Measurements from ENCODE around the gene STK38. TPM values are rescaled to one million over a fixed set of nuclear protein-coding genes. Genes with fewer than 3 reads are reported as not detected.
A peak's percentile ranks its signal among the peaks of the same experiment; 100 is the strongest.

STK38 gene
- total RNA-seq, 1 donor from 2014 or later, result 65.1 TPM

DNA sequence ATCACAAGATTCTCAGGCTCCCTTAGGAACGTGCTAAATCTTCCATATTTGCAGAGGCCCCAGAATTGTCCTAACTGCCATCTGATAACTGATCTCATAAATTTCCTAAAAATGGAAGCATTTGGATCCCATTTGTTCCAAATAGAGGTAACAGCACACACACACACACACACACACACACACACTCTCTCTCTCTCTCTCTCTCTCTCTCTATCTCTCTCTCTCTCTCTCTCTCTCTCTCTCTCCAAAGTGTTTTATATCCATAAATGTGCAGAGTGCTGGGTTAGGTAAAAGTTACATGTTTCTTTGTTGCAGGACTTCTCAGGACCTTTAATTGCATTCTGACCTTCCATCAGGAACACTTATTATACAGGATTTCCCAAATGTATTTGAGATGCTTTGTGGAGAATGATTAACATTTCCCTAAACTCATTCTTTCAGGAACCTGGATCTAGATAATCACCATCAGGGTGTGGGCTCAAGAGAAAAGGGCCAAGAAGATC lies 8.5 kb upstream of the STK38 start:
- no peaks in the 10 kb centered on the region for H3K36me3 Mint-ChIP-seq (ENCODE audit: low read depth)
- peak overlapping the region; percentile 63 for H3K27ac Mint-ChIP-seq (ENCODE audit: unreplicated experiment)
- H3K27me3 Mint-ChIP-seq (ENCODE audit: low read depth), result no peaks in the 10 kb centered on the region
- H3K9me3 Mint-ChIP-seq (ENCODE audit: low read depth), result no peaks in the 10 kb centered on the region
- peaks cover 7% of the 10 kb centered on the region for H3K4me1 Mint-ChIP-seq (ENCODE audit: low read depth)
- no peak overlapping the region for H3K4me3 Mint-ChIP-seq (ENCODE audit: unreplicated experiment)
- no peak for DNase-seq (ENCODE audit: low spot score)
- TF ChIP-seq, protein P1, sequence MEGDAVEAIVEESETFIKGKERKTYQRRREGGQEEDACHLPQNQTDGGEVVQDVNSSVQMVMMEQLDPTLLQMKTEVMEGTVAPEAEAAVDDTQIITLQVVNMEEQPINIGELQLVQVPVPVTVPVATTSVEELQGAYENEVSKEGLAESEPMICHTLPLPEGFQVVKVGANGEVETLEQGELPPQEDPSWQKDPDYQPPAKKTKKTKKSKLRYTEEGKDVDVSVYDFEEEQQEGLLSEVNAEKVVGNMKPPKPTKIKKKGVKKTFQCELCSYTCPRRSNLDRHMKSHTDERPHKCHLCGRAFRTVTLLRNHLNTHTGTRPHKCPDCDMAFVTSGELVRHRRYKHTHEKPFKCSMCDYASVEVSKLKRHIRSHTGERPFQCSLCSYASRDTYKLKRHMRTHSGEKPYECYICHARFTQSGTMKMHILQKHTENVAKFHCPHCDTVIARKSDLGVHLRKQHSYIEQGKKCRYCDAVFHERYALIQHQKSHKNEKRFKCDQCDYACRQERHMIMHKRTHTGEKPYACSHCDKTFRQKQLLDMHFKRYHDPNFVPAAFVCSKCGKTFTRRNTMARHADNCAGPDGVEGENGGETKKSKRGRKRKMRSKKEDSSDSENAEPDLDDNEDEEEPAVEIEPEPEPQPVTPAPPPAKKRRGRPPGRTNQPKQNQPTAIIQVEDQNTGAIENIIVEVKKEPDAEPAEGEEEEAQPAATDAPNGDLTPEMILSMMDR (IDR thresholded peaks at IDR 0.05), result no peak

DNA sequence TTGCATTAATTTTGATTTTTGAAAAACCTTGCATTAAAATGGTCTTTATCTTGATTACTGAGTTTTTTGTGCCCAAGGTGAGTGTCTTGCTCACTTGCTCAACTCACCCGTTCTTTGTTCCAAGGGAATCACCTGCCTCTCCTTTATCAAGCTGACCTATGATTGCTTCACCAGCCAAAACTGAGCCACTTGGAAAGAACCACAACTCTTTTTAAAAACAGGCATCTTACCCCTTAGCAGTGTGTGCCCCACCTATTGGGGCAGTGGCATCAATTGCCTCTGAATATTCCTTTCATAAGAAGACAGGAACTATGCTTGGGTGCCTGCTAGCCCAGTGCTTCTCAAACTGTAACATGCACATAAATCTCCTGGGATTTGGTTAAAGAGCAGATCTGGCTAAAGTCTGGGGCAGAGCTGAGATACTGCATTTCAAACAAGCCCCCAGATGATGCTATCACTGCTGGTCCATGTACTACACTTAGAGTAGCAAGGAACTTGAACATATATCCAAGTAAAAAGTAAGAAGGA lies 3.3 kb upstream of the STK38 start:
- DNase-seq (ENCODE audit: low spot score), result no peak
- TF ChIP-seq, protein P1 (IDR thresholded peaks at IDR 0.05), result no peak
- H3K27ac Mint-ChIP-seq (ENCODE audit: unreplicated experiment), result no peak overlapping the region
- H3K36me3 Mint-ChIP-seq (ENCODE audit: low read depth), result no peaks in the 10 kb centered on the region
- H3K4me1 Mint-ChIP-seq (ENCODE audit: low read depth), result peaks cover 16% of the 10 kb centered on the region
- no peaks in the 10 kb centered on the region for H3K9me3 Mint-ChIP-seq (ENCODE audit: low read depth)
- no peak overlapping the region for H3K4me3 Mint-ChIP-seq (ENCODE audit: unreplicated experiment)
- no peaks in the 10 kb centered on the region for H3K27me3 Mint-ChIP-seq (ENCODE audit: low read depth)

DNA sequence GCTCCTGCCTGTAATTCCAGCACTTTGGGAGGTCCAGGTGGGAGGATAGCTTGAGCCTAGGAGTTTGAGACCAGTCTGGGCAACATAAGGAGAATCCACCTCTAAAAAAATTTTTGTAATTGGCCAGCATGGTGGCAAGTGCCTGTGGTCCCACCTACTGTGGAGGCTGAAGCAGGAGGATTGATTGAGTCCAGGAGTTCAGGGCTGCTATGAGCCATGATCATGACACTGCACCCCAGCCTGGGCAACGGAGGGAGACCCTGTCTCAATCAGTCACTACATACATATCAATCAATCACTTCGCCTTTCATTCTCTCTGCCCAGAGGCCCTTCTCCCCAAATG lies 1.1 kb upstream of the STK38 start:
- Mint-ChIP-seq H3K4me1 (ENCODE audit: low read depth) (peaks cover 28% of the 10 kb centered on the region), H3K9me3 (ENCODE audit: low read depth) (no peaks in the 10 kb centered on the region), H3K27me3 (ENCODE audit: low read depth) (no peaks in the 10 kb centered on the region), H3K27ac (ENCODE audit: unreplicated experiment) (no peak overlapping the region), H3K4me3 (ENCODE audit: unreplicated experiment) (no peak overlapping the region), H3K36me3 (ENCODE audit: low read depth) (no peaks in the 10 kb centered on the region)
- peak; percentile 32 for DNase-seq (ENCODE audit: low spot score)
- TF ChIP-seq, protein P1 (IDR thresholded peaks at IDR 0.05), result no peak

DNA sequence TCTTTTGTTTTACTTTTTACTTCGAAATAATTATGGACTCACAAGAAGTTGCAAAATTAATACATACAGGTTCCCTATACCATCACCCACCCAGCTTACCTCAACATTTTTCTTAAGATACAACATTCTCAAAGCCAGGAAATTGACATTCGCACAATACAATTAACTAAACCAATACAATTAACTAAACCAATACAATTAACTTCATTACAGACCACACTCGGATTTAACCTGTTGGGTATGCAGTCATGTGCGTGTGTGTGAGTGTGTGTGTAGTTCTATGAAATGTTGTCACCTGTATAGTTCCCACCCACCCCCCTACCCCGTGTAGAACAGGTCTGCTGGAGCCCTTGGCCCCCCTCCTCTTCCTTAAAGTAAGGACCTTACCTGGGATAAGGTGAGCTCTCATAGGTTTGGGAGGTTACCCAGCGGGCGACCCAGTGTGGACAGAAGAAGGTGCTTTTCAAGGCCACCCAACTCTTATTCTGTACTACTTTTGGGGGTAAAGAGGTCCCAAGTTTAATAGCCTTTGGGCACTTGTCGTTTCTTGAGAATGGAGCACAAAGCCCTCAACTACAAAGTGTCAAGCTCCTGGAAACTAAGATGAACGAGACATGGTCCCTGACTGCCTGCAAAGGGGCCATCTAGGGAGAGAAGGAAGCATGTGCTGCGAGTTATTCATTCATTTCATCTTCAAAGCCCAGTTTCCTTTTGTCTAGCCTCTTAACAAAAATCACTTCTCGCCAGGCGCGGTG lies 544 bp upstream of the STK38 start:
- H3K9me3 Mint-ChIP-seq (ENCODE audit: low read depth), result no peaks in the 10 kb centered on the region
- H3K4me1 Mint-ChIP-seq (ENCODE audit: low read depth), result peaks cover 31% of the 10 kb centered on the region
- TF ChIP-seq, protein P1 (IDR thresholded peaks at IDR 0.05), result no peak
- DNase-seq (ENCODE audit: low spot score), result peak; percentile 32
- H3K27ac Mint-ChIP-seq (ENCODE audit: unreplicated experiment), result peak overlapping the region; percentile 64
- no peaks in the 10 kb centered on the region for H3K36me3 Mint-ChIP-seq (ENCODE audit: low read depth)
- H3K4me3 Mint-ChIP-seq (ENCODE audit: unreplicated experiment), result peak overlapping the region; percentile 92
- no peaks in the 10 kb centered on the region for H3K27me3 Mint-ChIP-seq (ENCODE audit: low read depth)

DNA sequence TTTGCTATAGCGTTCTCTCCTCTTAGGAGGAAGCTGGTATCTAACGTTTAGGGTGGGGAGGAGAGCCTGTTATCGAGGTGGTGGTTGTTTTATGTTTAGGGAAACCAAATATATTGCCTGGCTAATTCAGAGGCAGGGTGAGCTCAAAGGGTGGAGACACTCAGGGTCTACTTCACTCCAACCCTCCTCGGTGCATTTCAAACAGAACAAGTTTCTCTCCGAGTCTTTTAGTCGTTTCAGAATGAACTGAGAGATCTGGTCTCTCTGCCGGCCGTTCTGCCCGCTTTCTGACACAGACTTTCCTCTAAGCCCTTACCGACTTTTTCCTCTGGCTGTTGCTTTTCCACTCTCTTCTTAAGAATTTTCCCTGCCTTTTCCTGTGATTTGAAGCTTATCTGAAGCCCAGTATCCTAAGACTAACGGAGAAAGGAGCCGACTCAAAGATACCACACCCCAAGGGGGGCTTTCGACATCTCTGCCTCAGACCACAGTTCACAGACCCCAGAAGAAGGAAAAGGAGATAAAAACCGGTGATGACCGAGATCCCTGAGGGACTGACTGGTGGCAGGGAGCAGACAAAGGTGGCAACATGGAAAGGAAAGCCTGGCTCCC lies 865 bp downstream of the STK38 start:
- TF ChIP-seq, protein P1 (IDR thresholded peaks at IDR 0.05), result no peak
- no peak for DNase-seq (ENCODE audit: low spot score)
- H3K4me1 Mint-ChIP-seq (ENCODE audit: low read depth), result peaks cover 41% of the 10 kb centered on the region
- peak overlapping the region; percentile 95 for H3K27ac Mint-ChIP-seq (ENCODE audit: unreplicated experiment)
- peak overlapping the region; percentile 92 for H3K4me3 Mint-ChIP-seq (ENCODE audit: unreplicated experiment)
- no peaks in the 10 kb centered on the region for H3K27me3 Mint-ChIP-seq (ENCODE audit: low read depth)
- no peaks in the 10 kb centered on the region for H3K36me3 Mint-ChIP-seq (ENCODE audit: low read depth)
- H3K9me3 Mint-ChIP-seq (ENCODE audit: low read depth), result no peaks in the 10 kb centered on the region
